Erythroblast (primary cell): Measurements from ENCODE around the gene GBX2.

Experiments used
- GATA1 ChIP-seq: IDR thresholded peaks from 2 replicates; pipeline ENCODE4 v1.6.1; 2011; ENCODE audit warnings: low read depth, mild to moderate bottlenecking, control low read depth, low read length, moderate library complexity
- POLR2A ChIP-seq: IDR thresholded peaks from 2 replicates; pipeline ENCODE4 v1.6.1; 2011; ENCODE audit warnings: mild to moderate bottlenecking, low read length

GRCh38 chr2:236167297-236168109 is 683 bp downstream of the GBX2 start:
- no peak for TF ChIP-seq POLR2A
- TF ChIP-seq GATA1 = no peak
